HFF-Myc (cell line): ENCODE measurements around the gene RCBTB2.

ENCODE experiments used
- DNase-seq: peaks from one replicate; pipeline ENCODE4 v3.0.0-alpha.2; 2011; ENCODE audit warnings: low read depth; ENCODE audit errors: extremely low read depth
- H3K4me3 ChIP-seq: replicated peaks from 2 replicates; pipeline ENCODE4 v1.5.1; 2011; ENCODE audit warnings: low read depth, mild to moderate bottlenecking, control low read depth, low read length
- TF ChIP-seq, protein P1 (sequence below): IDR thresholded peaks from 2 replicates; pipeline ENCODE4 v1.5.1; 2012; ENCODE audit warnings: mild to moderate bottlenecking, low read depth, low read length, control low read depth; ENCODE audit errors: missing control alignments

Gene RCBTB2

DNA sequence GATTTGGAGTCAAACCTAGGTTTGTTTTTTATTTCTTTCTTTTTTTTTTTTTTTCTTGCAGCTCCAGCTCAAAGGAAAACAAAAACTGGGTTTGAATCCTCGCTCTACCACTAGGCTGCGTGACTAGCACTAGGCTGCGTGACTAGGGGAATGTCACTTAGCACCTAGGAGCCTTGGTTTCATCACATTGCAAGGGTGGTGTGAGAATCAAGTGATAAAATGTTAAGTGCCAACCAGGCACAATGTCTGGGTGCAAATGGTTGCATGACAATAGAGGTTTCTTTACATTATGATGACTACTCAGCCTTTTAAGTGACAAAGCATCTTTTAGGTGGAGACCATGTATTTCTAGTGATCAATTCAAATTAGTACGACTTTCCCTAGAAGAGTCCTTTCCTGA is 27.9 kb downstream of the RCBTB2 start:
- TF ChIP-seq, protein P1, sequence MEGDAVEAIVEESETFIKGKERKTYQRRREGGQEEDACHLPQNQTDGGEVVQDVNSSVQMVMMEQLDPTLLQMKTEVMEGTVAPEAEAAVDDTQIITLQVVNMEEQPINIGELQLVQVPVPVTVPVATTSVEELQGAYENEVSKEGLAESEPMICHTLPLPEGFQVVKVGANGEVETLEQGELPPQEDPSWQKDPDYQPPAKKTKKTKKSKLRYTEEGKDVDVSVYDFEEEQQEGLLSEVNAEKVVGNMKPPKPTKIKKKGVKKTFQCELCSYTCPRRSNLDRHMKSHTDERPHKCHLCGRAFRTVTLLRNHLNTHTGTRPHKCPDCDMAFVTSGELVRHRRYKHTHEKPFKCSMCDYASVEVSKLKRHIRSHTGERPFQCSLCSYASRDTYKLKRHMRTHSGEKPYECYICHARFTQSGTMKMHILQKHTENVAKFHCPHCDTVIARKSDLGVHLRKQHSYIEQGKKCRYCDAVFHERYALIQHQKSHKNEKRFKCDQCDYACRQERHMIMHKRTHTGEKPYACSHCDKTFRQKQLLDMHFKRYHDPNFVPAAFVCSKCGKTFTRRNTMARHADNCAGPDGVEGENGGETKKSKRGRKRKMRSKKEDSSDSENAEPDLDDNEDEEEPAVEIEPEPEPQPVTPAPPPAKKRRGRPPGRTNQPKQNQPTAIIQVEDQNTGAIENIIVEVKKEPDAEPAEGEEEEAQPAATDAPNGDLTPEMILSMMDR, result no peak
- no peak overlapping the region for H3K4me3 ChIP-seq
- DNase-seq, result no peak

DNA sequence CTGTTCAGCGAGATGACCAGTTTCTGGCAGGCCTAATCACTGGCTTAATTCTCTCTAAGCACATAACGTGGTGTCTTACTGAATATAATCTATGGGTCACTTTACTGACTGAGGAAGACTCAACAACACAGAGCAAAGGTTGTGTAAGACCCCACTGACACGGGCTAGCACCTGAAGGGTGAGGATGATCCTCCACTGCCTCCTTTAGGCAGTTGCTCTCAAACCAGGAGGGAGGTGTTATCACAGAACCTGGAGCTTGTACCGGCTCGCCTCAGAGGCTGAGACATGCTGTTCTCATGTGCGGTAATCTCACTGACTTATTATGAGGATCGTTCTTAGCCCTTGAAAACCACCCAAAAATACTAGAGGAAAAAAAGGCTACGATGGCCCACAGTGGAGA is 28.3 kb downstream of the RCBTB2 start:
- TF ChIP-seq, protein P1, result no peak
- H3K4me3 ChIP-seq, result no peak overlapping the region
- DNase-seq, result no peak

DNA sequence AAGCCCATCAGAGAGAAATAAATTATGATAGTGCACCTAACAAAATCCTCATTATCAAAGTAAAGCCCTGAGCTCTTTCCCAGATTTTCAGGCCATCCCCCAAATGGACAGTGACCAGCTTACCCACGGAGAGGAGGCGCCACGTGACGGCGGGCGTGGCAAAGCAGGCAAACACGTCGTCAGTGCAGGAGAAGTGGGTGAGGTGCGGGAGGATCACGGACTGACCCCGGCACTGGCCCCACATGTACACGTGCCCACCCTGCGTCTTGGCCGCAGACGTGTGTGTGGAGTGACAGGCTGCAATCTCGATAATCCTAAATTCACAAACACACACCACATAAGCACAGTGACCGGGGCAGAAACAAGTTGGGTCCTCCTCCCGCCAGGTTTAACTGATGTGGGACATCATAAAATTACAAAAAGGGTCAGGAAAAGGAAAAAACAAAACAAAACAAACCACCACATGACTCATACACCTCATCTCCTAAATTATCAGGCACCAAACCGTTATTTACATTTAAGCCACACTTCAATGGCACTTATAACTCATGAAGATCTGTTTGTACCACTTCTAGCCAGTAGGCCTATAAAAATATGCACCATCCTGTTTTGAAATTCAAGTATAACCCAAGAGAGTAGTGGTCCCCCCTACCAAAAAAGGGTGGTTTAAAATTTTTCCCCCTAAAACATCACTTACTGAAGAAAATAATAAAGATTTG is 30.1 kb downstream of the RCBTB2 start:
- TF ChIP-seq, protein P1, result no peak
- DNase-seq, result no peak
- H3K4me3 ChIP-seq, result no peak overlapping the region

DNA sequence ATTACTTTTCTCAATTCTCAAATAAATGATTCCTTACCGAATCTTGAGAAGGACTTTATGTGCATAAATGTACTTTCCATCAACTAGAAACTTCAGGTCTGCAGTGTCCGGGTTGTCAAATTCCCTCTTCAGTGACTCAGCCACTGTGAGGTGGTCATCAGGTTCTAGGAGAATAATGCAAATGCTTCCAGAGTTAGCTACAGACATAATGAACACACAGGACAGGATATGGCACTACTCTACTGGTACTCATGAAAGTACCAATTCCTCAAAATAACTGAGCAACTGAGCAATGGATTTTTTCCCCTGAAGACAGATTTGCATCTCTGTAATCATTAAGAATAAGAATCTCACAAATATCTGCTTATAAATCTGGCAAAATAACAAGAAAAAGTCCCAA is 31.2 kb downstream of the RCBTB2 start:
- no peak overlapping the region for H3K4me3 ChIP-seq
- TF ChIP-seq, protein P1, result no peak
- no peak for DNase-seq

DNA sequence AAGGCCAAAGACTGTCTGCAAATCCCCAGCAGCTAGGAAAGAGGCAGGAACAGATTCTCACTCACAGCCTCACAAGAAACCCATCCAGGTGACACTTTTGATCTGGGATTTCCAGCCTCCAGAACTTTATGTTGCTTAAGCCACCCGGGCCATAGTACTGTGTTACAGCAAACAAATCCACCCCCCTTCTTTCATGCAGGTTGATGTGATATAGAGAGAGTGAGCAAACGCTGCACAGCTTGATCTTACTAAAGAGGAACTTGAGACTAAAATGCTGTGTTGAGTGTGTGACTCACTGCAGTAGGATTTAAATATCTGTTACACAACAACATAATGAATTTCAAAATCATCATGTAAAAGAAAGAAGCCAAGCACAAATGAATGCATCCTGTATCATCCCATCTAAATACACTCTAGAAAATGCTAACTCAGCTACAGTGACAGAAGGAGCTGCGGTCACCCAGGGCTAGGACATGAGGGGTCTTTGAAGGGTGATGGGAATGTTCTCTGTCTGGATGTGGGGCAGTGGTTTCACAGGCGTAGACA is 32.2 kb downstream of the RCBTB2 start:
- TF ChIP-seq, protein P1, result no peak
- peak; percentile 54 for DNase-seq
- H3K4me3 ChIP-seq, result no peak overlapping the region

DNA sequence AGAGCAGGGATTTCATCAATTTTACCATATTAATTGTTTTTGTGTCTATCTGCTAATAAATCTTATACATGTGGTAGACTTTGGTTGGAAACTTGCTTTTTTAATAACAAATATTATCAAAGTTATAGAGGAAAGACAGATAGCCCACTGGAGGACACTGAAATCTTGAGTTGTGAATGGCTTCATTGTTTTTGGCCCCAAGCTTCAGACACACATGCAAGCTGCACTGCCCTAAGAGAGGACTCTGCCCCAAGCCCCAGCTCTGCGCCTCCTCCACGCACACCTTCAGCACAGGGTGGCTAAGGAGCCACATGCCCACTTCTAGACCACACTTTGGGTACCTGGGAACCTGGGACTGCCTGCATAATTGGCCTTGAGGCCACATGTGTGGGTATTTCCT is 35.2 kb downstream of the RCBTB2 start:
- TF ChIP-seq, protein P1, result no peak
- no peak for DNase-seq
- H3K4me3 ChIP-seq, result no peak overlapping the region
